Breast epithelium (tissue), 3 donors: ENCODE data around the gene CMKLR1.

Source experiments
- POLR2A ChIP-seq: fragments of 450-650 bp; IDR thresholded peaks from one replicate; pipeline ENCODE4 v1.6.1; 2016; ENCODE audit warnings: antibody characterized with exemption, mild to moderate bottlenecking, moderate library complexity
- POLR2AphosphoS5 ChIP-seq, 3 donors: sonication (generic); formaldehyde crosslinking; IDR thresholded peaks; one replicate each; pipeline ENCODE4 v1.6.1; 2017; ENCODE audit warnings: antibody characterized with exemption in 3 of 3
- TF ChIP-seq, protein P1 (sequence below), 3 donors: fragments of 450-650 bp; IDR thresholded peaks; one replicate each; pipeline ENCODE4 v1.5.1; 2016 to 2017; ENCODE audit warnings: antibody characterized with exemption in 3 of 3, mild to moderate bottlenecking in 3 of 3, moderate library complexity in 3 of 3

DNA sequence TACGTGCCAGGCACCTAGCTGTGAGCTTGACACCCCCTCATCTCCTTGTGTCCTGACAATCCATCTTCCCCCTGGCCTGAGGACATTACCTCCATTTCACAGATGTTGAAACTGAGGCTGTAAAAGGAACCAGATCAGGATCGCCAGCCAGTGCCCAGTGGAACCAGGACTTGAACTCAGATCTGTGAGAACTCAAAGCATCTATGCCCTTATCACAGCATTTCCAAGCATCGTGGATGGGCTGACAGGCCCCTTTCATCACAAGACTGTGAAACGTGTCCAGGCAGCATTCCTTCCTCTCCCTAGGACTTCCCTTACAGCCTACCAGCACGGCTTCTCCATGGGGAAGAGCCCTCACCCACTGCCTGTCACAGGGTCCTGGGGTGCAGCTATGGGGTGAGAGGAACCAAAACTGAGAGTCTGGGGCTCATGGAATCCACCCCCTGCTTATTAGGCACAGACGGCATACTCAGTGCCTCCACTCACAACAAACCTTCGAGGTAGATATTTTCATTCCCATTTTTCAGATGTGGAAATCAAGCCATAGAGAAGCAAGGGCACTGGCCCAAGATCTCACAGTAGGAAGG is 26.9 kb downstream of the CMKLR1 start:
- TF ChIP-seq, protein P1, sequence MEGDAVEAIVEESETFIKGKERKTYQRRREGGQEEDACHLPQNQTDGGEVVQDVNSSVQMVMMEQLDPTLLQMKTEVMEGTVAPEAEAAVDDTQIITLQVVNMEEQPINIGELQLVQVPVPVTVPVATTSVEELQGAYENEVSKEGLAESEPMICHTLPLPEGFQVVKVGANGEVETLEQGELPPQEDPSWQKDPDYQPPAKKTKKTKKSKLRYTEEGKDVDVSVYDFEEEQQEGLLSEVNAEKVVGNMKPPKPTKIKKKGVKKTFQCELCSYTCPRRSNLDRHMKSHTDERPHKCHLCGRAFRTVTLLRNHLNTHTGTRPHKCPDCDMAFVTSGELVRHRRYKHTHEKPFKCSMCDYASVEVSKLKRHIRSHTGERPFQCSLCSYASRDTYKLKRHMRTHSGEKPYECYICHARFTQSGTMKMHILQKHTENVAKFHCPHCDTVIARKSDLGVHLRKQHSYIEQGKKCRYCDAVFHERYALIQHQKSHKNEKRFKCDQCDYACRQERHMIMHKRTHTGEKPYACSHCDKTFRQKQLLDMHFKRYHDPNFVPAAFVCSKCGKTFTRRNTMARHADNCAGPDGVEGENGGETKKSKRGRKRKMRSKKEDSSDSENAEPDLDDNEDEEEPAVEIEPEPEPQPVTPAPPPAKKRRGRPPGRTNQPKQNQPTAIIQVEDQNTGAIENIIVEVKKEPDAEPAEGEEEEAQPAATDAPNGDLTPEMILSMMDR (IDR thresholded peaks at IDR 0.05), result no peak
- TF ChIP-seq POLR2A, result no peak
- TF ChIP-seq POLR2AphosphoS5 (IDR thresholded peaks at IDR 0.05), result no peak
